GM18520 (cell line): ENCODE data around the gene MTARC1.

Experiments used
- ATAC-seq: cut with Tn5 transposase; IDR thresholded peaks from one replicate; pipeline ENCODE4 v1.9.1; 2021; ENCODE audit not compliant: unreplicated experiment

Gene MTARC1

DNA sequence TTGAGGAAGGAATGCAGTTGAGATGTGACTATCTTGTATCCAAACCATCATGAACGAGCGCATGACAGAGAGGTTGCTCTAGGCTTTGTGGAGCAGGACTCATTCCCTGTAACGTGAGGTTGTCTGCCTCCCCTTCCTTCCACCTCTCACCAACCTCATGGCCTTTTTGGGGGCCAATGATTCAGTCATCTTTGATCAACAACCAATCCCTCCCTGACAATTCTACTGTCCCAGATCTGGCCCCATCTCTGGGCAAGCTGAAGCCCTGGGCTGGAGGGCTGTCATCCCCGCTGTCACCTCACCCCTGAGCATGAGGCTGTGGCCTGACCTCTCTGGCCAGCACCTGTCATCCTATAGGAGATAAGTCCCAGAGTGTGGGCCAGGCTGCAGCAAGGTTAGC is 19.7 kb downstream of the MTARC1 start:
- ATAC-seq: no peak

GRCh38 chr1:220807726-220808125 is 21.0 kb downstream of the MTARC1 start:
- ATAC-seq: no peak

DNA sequence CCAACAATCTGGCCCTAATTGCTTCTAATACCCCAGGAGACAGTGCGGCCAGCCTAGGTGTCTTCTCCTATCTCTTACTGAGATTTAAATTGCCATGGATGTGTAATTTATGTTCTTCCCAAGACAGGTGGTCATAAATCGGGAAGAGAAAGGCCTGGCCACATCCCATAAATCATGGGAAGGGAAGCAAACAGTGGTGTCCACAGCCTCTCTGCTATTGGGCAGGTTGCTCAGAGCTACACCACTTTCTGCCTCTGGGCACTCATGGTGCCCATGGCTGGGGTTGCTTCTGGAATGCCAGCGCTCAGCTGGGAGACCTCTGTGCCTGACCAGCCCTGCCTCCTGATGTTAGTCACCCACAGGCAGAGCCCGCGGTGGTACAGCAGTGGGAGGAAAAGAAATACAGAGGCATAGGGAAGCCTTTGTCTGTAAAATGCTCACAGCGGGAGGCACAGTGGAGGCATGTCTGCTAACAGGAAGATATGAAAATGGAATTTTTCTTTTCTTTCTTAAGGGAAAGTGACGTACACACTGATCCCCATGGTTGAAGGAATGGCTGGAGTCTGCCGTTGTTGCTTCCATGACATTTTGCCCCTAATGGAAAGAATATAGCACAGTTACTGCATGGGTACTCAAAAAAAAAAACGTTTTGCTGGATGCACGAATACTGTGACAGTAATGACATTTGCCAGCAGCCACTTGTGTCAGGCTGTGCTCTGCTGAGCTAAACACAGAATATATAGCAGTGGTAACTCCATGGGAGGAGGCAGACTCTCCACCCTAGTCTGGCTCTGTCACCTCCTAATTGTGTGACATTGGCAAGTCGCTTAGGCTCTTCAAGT is 21.9 kb downstream of the MTARC1 start:
- no peak for ATAC-seq

DNA sequence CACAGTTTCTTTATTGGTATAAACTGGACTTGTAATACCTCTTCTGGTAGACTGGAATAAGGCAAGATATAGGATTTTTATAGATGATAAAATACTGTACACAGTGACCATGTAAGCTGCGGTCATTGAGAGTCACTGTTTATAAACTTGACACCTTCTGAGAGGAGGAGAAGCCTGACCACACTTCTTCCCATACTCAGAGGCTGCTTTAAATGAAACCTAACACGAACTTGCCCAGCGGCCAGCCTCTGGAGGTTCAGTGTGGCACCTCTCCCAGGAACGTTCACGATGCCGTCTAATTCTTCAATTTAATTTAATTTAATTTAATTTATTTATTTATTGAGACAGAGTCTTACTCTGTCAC is 22.5 kb downstream of the MTARC1 start:
- ATAC-seq: no peak

GRCh38 chr1:220809704-220810103 is 23.0 kb downstream of the MTARC1 start:
- no peak for ATAC-seq

DNA sequence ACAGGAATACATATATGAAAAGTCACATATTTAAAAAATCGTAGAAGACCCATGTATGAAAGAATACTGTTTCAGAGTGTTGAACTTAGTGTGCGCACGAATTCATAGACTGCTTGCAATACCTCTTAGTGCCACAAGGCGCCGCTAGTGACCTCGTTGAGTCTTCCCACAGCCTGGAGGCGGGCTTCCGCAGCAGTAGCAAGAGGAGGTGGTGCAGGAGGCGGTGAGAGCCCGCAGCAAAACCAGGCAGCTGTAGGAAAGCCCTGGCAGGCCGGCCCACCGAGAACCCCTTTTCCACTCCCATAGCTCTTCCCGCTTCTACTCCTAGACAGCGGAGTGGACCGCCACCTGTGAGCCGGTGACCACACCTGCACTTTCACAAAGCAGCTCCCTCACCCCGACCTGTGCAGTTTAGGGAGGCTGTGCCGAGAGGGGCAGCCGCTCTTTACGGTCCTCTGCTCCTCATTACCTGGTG is 23.5 kb downstream of the MTARC1 start:
- ATAC-seq: peak; percentile 74

GRCh38 chr1:220810963-220811362 is 24.2 kb downstream of the MTARC1 start:
- ATAC-seq: no peak

DNA sequence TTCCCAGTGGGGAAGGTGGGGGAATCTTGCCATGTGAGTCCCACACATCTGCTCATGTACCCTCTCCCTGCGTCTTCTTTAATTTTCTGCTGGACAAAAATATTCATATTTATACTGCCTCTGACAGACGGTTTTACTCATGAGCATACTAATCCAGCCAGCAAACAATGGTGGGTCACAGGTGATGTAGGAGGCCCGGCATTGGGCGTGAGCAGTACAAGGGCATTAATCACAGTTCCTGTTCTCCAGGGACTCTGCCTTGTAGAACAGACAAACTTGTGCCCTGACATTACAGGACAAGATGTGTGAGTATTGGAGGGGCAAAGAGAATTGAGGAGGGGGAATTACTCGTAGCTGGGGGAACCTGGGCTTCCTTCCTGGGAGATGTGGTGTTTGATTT is 25.0 kb downstream of the MTARC1 start:
- no peak for ATAC-seq

DNA sequence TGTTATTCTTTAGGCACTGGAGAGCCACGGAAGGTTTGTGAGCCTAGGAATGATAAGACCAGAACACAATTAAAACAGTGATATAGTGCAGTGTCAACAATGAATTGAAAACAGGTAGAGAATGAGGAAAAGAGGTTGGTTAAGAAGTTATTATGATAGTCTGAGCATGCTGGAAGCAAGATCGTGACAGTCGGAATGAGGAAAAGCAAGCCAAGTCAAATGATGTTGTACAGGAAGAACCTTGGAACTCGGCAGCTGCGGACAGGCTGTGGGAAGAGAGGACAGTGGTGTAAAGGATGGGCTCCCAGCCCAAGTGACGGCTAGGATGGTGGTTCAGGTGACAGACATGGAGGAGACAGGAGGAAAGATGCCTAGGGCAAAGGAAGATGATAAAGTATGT is 25.6 kb downstream of the MTARC1 start:
- no peak for ATAC-seq

DNA sequence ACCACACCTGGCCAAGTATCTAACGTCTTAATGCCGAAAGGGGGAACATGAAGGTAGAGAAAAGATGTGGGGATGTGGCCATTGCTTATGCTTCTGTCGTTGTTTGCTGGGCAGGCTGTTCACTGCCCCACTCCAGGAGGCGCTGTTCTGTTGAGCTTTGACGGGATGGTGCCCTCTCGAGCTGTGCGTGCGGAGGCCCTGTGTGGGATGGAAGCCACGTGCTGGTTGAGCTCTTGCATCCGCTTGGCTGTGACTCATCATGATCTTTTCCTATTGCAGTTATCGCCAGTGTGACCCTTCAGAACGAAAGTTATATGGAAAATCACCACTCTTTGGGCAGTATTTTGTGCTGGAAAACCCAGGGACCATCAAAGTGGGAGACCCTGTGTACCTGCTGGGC is 26.3 kb downstream of the MTARC1 start:
- no peak for ATAC-seq

GRCh38 chr1:220815409-220815808 is 28.7 kb downstream of the MTARC1 start:
- no peak for ATAC-seq

DNA sequence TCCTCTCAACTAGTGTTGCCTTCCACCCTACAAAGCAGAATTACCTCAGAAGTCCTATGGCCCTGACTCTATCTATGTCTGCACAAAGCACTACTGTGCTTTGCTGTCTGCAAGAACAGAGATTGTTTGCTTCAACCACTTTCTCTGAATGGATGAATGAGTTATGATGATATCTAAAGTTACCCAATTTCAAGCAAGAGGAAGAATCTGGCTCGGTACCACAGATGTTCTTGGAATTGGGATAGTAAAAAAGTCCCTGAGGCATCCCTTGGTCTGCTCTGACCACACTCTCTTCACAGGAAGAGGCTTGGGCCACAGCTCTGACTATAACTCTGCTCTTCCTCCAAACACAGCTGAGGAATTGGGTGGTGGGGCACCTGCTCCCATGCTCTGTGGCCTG is 31.2 kb downstream of the MTARC1 start:
- ATAC-seq: no peak

GRCh38 chr1:220818421-220819173 is 31.9 kb downstream of the MTARC1 start:
- no peak for ATAC-seq

- no peak for ATAC-seq
Observed at GRCh38 chr1:220819467-220820026, 32.8 kb downstream of the MTARC1 start.

DNA sequence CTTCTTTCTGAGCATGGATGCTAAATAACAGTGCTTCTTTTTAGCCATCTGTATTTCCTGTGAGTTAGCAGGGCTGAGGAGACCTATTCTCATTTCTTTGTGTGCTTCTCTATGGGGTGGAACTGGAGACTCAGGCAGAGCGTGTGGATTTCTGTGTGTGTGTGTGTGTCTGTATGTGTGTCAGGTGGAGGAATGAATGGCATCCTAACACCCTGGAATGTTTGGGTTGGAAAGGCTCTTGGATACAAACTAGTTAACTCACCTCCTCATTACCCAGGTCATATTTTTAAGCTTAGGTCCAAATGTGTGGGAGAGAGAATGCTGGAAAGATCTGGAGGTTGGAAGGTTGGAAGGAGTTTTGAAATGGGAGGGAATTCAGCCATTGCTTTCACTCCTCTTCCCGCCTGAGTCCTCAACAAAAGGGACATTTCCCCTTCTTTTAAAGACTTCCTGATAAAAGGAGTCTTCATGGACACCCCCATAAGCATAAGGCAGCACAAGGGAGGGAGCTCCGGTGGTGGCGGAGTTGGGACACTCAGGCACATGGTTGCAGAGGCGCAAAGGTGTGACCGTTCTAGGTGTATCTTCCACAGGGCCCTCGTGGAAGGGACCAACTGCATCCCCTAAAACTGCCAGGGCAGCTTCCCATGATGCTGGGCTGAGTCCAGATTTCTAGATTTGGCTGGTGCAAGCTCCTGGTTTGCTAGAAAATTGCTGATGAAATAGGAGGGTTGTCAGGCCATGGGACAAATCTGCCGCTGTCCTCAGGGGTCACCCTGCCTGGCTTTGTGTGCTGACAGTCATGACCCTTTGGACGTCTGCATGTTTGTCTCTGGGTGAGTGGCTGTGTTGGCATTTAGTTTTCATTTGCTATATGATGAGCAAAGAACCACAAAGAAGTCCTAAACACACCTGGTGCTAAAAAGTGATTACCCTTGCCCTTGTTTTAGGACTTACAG is 37.6 kb downstream of the MTARC1 start:
- ATAC-seq: no peak

GRCh38 chr1:220825819-220826551 is 39.3 kb downstream of the MTARC1 start:
- ATAC-seq: no peak

DNA sequence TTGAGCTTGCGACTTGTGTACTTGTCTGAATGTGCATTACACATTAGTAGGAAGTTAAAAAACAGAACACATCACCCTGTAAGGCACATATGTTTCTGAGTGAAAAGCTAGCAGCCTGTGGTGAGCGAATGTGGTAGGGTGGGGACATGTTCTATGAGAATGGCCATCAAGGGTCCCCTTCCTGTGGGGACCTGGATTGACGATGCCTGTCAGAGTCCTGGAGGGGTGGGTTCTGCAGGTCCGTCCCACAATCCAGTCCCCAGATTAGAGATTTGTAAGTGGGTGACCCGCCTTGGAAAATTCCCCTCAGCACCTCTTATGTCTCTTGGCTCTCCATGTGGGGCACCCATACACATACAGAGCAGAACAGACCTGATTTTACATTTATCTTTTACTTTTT is 40.0 kb downstream of the MTARC1 start:
- ATAC-seq: no peak

- no peak for ATAC-seq
Observed at GRCh38 chr1:220827445-220828178, 40.9 kb downstream of the MTARC1 start.

- ATAC-seq: no peak
Observed at GRCh38 chr1:220828179-220828490, 41.4 kb downstream of the MTARC1 start.
